ENCODE results near the gene GIMAP1. TPM values are rescaled to one million over a fixed set of nuclear protein-coding genes. Genes with fewer than 3 reads are reported as not detected.

The GIMAP1 gene
- total and polyA plus RNA-seq, 4 donors, result 0.95 to 11.6 (median 4.8) TPM

DNA sequence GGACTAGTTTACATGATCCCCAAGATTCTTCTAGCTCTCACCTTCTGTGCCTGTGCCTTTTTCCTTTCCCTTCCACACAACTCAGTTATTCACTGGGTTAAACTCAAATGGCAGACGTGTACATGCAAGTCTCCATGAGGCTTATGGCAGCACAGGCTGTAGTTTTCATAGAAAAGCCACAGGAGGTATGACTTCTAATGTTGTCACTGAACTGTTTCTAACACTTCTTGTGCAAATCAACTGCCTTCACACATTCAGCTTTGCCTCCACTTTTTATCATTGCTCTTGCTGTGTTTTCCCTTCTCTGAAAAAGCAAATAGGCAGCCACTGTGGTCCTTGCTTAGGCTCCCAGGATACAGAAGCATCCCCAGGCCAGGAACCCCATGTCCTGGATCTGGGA lies 15.5 kb downstream of the GIMAP1 start:
- no peaks in the 10 kb centered on the region for H3K27me3 ChIP-seq (ENCODE audit: control insufficient read depth in 1 of 2, insufficient read depth in 2 of 2, low read length in 1 of 2)
- no peak overlapping the region for H3K27ac ChIP-seq (ENCODE audit: low read depth in 1 of 2, low read length in 2 of 2)
- H3K4me3 ChIP-seq (ENCODE audit: low read length in 2 of 2), result no peak overlapping the region
- peaks cover 2% of the 10 kb centered on the region for H3K9me3 ChIP-seq (ENCODE audit: control insufficient read depth, low read length)
- no peaks in the 10 kb centered on the region for H3K4me1 ChIP-seq (ENCODE audit: control insufficient read depth in 1 of 2, insufficient read depth in 2 of 2, low read length in 2 of 2)
- DNase-seq, result no peak
- 27 to 38% methylated on average over 1 of the region's 1 CpG for WGBS, 2 donors
- no peaks in the 10 kb centered on the region for H3K36me3 ChIP-seq (ENCODE audit: control insufficient read depth in 1 of 2, insufficient read depth in 2 of 2, low read length in 1 of 2)
- intact Hi-C loops (cut with DNase I), result no loop called here
- ATAC-seq (ENCODE audit: low FRiP score), result no peak

DNA sequence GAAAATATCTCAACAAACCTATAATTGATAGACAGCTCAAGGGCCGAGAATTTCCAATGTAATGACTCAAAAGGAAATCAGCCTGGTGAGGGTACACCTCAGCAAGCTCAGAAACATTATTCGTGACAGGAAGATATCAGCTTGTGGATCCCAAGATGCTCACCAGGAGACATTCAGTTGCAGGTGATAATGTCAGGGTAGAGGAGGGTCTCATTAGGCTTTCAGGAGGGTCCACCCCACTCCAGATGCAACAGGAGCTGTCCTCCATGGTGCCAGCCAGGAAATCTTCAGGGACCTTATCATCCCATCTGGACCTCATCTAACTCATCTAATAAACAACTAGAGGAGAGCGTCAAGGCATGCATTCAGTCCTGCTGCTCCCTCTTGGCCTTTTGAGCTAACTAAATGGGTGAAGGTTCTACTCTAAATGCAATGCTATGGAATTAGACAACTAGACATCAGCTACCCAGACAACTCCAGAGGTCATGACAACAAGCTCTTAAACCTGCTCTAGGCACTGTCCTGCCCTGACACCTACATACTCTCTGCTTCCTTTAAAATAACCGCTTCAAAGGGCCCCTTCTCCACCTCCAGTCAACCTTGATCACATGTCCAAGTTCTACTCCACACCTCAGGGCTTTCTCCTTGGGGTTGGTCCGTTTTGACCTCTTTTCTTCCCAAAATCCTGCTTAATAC lies 16.5 kb downstream of the GIMAP1 start:
- Histone ChIP-seq H3K4me3 (ENCODE audit: low read length in 2 of 2) (no peak overlapping the region), H3K4me1 (ENCODE audit: control insufficient read depth in 1 of 2, insufficient read depth in 2 of 2, low read length in 2 of 2) (no peaks in the 10 kb centered on the region), H3K27me3 (ENCODE audit: control insufficient read depth in 1 of 2, insufficient read depth in 2 of 2, low read length in 1 of 2) (no peaks in the 10 kb centered on the region), H3K27ac (ENCODE audit: low read depth in 1 of 2, low read length in 2 of 2) (no peak overlapping the region), H3K9me3 (ENCODE audit: control insufficient read depth, low read length) (no peaks in the 10 kb centered on the region), H3K36me3 (ENCODE audit: control insufficient read depth in 1 of 2, insufficient read depth in 2 of 2, low read length in 1 of 2) (no peaks in the 10 kb centered on the region)
- no peak for ATAC-seq (ENCODE audit: low FRiP score)
- DNase-seq, result no peak
- WGBS, 2 donors, result 61 to 65% methylated on average over 5 of the region's 5 CpGs
- intact Hi-C loops (cut with DNase I), result no loop called here

DNA sequence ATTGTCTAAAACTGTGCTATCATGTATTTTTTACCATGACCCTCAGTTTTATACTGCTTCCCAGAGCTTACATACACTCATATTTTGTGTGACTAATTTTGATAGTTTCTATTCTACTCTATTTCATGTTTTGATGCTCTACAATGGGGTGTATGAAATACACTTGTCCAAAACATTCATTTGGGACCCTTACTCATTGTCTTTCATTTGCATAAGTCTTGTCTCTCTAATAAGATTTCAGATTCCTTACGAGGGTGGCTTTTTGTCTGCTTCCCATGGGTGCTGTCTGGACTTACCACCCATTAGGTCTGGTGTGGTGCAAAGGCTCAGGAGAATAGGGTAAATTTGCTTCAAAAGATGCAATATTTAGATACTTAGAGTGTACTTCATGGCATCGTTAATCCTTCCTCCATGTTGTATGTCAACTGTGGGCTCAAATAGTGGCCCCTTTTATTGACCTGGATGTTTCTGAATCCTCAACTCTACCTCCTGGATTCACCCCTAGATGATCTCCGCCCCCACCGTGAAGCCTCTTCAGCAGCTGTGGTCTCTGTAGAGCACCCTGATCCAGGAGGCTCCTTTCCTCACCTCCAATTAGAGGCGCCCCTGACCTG lies 17.2 kb downstream of the GIMAP1 start:
- H3K4me3 ChIP-seq (ENCODE audit: low read length in 2 of 2), result no peak overlapping the region
- no peaks in the 10 kb centered on the region for H3K36me3 ChIP-seq (ENCODE audit: control insufficient read depth in 1 of 2, insufficient read depth in 2 of 2, low read length in 1 of 2)
- ATAC-seq (ENCODE audit: low FRiP score), result no peak
- no peaks in the 10 kb centered on the region for H3K9me3 ChIP-seq (ENCODE audit: control insufficient read depth, low read length)
- intact Hi-C loops (cut with DNase I), result no loop called here
- no peak for DNase-seq
- H3K27me3 ChIP-seq (ENCODE audit: control insufficient read depth in 1 of 2, insufficient read depth in 2 of 2, low read length in 1 of 2), result no peaks in the 10 kb centered on the region
- WGBS, 2 donors, result 75 to 86% methylated on average over 5 of the region's 5 CpGs
- H3K27ac ChIP-seq (ENCODE audit: low read depth in 1 of 2, low read length in 2 of 2), result no peak overlapping the region
- no peaks in the 10 kb centered on the region for H3K4me1 ChIP-seq (ENCODE audit: control insufficient read depth in 1 of 2, insufficient read depth in 2 of 2, low read length in 2 of 2)

DNA sequence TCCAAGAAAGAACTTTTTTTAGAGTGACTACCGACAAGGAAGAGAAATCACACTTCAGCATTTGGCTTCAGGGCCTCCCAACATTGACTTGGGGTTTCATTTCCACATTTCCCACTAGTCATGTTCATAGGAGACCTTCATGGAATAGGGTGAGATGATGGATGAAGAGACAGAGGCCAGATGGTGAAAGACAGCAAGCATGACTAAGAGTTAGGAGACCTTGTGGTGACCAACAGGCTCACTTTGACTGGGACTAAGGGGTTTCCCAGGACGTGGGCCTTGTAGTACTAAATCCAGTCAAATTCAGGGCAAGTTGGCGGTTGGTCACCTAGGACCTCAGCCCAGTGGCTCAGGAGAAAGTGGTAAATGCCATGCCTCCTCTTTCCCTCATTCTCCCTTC lies 17.8 kb downstream of the GIMAP1 start:
- H3K4me1 ChIP-seq (ENCODE audit: control insufficient read depth in 1 of 2, insufficient read depth in 2 of 2, low read length in 2 of 2), result no peaks in the 10 kb centered on the region
- no peak for ATAC-seq (ENCODE audit: low FRiP score)
- intact Hi-C loops (cut with DNase I), result no loop called here
- H3K27me3 ChIP-seq (ENCODE audit: control insufficient read depth in 1 of 2, insufficient read depth in 2 of 2, low read length in 1 of 2), result no peaks in the 10 kb centered on the region
- DNase-seq, result no peak
- H3K36me3 ChIP-seq (ENCODE audit: control insufficient read depth in 1 of 2, insufficient read depth in 2 of 2, low read length in 1 of 2), result no peaks in the 10 kb centered on the region
- no peak overlapping the region for H3K27ac ChIP-seq (ENCODE audit: low read depth in 1 of 2, low read length in 2 of 2)
- no peak overlapping the region for H3K4me3 ChIP-seq (ENCODE audit: low read length in 2 of 2)
- WGBS, 2 donors, result 67 to 69% methylated on average over 3 of the region's 3 CpGs
- no peaks in the 10 kb centered on the region for H3K9me3 ChIP-seq (ENCODE audit: control insufficient read depth, low read length)

DNA sequence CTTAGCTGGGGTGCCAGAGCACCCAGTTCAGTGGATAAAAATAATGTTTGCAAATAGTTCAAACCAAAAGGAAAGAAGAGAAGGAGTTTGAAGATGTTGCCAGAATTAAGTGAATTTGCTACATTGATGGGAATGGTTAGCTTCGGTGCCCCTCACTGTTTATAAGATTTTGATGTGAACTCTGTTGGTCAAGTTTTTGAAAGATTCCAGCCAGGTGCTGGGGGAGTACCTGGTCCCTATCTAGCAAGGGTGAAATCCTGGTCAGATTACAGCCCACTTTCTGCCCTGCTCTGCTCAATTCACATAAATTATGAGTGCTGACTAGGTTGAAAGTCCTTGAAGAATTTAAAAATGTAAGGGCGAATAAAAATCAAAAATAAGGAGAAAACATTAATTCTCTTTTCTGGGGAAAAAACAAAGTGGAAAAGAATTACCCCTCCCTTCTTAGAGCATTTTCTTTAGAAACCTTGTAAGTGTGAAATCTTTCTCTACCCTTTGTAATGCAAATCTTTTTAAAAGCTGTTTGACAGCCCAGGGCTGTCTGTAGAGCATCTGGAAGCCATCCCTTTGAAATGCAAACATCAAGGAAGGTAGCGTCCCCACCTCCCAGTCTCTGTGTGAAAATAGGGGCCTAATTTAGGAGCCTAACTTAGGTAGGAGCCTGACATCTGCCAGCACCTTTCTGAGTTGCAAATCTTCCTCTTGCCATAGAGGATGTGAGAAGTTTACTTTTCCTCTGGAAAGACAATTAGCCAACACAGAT lies 19.4 kb downstream of the GIMAP1 start:
- Histone ChIP-seq H3K4me3 (ENCODE audit: low read length in 2 of 2) (no peak overlapping the region), H3K27ac (ENCODE audit: low read depth in 1 of 2, low read length in 2 of 2) (no peak overlapping the region), H3K36me3 (ENCODE audit: control insufficient read depth in 1 of 2, insufficient read depth in 2 of 2, low read length in 1 of 2) (no peaks in the 10 kb centered on the region), H3K9me3 (ENCODE audit: control insufficient read depth, low read length) (no peaks in the 10 kb centered on the region), H3K4me1 (ENCODE audit: control insufficient read depth in 1 of 2, insufficient read depth in 2 of 2, low read length in 2 of 2) (no peaks in the 10 kb centered on the region), H3K27me3 (ENCODE audit: control insufficient read depth in 1 of 2, insufficient read depth in 2 of 2, low read length in 1 of 2) (no peaks in the 10 kb centered on the region)
- no peak for ATAC-seq (ENCODE audit: low FRiP score)
- no peak for DNase-seq
- WGBS, 2 donors, result 15 to 29% methylated on average over 3 of the region's 3 CpGs
- intact Hi-C loops (cut with DNase I), result no loop called here

DNA sequence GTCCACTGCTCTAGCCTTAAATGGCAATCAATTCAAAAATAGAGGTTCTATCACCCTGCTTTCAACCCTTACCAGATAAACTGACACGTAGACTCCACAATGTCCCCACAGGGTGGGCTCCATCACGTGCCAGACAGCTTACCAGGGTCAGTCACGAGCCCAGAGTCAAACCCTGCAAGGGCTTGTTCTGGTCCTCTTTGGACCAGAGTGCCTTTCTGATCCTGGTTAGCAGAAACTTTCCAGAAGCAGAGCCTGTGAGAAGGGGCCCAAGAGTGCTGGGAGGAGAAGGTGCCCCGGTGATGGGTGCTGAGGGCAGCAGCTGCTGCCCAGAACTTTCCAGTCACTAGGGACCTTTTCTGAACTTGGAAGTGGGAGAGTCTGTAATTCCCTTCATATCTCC lies 20.5 kb downstream of the GIMAP1 start:
- Histone ChIP-seq H3K9me3 (ENCODE audit: control insufficient read depth, low read length) (no peaks in the 10 kb centered on the region), H3K27ac (ENCODE audit: low read depth in 1 of 2, low read length in 2 of 2) (no peak overlapping the region), H3K4me1 (ENCODE audit: control insufficient read depth in 1 of 2, insufficient read depth in 2 of 2, low read length in 2 of 2) (no peaks in the 10 kb centered on the region), H3K27me3 (ENCODE audit: control insufficient read depth in 1 of 2, insufficient read depth in 2 of 2, low read length in 1 of 2) (no peaks in the 10 kb centered on the region), H3K36me3 (ENCODE audit: control insufficient read depth in 1 of 2, insufficient read depth in 2 of 2, low read length in 1 of 2) (no peaks in the 10 kb centered on the region), H3K4me3 (ENCODE audit: low read length in 2 of 2) (no peak overlapping the region)
- DNase-seq, result no peak
- ATAC-seq (ENCODE audit: low FRiP score), result no peak
- intact Hi-C loops (cut with DNase I), result no loop called here
- WGBS, 2 donors, result 50 to 51% methylated on average over 4 of the region's 4 CpGs

DNA sequence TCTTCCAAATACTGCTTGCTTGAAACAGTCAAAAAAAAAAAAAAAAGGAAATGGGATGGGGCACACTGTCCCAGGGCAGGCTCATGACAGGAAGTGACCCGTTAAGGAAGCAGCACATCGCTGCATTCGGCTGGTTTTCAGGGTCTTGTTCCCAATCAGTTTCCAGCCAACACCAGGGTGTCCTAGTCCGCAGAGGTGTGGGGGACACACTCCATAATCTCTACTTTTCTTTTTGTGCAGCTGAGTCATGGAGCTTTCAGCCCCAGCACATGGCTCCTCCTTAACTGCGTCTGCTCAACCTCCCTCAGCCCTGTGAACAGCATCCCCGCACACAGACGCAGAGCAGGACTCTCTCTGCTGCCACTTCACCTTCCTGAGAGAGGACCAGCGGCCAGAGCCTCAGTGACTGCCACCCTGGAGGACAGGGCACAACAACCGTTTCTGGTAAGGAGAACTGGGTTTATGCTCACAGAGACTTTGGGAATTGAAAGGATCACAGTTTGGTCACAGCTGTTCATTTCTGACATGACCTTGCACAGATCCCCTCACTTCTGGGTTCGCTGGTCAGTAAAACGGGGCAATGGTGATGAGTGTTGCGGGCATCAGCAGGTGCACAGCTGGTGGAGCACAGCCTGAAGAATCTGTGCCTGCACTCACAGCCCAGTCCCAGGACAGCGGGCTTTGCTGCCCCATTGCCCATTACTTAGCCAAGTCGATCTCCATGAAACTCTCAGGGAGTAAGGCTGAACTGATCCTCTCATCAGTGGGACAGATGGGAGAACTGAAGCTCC lies 21.0 kb downstream of the GIMAP1 start, which contains the start of gene GIMAP5:
TSS of gene GIMAP5 (plus strand) at position 154 of the 791 bp plus-strand sequence. CDS start 3,467 bp downstream, outside the sequence.
- ATAC-seq (ENCODE audit: low FRiP score) (peak; percentile 68), DNase-seq (no peak)
- Histone ChIP-seq H3K4me3 (ENCODE audit: low read length in 2 of 2) (no peak within 1 kb of the TSS), H3K27ac (ENCODE audit: low read depth in 1 of 2, low read length in 2 of 2) (no peak within 1 kb of the TSS), H3K4me1 (ENCODE audit: control insufficient read depth in 1 of 2, insufficient read depth in 2 of 2, low read length in 2 of 2) (no peaks in the 10 kb centered on the region), H3K9me3 (ENCODE audit: control insufficient read depth, low read length) (no peaks in the 10 kb centered on the region), H3K36me3 (ENCODE audit: control insufficient read depth in 1 of 2, insufficient read depth in 2 of 2, low read length in 1 of 2) (no peaks in the 10 kb centered on the region), H3K27me3 (ENCODE audit: control insufficient read depth in 1 of 2, insufficient read depth in 2 of 2, low read length in 1 of 2) (no peaks in the 10 kb centered on the region)
- intact Hi-C loops (cut with DNase I), result no loop called here
- 42 to 45% methylated on average over 14 of the region's 14 CpGs for WGBS, 2 donors

DNA sequence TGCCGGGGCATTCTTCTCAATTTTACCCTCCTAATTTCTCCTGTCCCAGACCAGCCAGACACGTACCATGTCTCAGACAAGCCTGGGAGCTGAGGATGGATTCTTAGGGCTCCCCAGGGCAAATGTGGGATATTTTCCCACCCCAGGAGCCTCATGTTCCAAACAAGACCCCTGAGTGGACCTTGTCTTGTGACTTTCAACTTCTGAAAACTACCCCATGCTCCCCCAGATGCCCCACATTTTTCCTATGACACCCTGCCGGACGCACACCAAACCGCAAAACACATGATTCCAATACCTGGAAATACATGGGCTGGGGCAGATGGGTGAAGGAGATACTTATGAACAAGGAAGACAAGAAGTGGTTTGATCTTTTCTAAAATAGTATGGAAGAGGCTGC lies 21.7 kb downstream of the GIMAP1 start:
- 62 to 74% methylated on average over 5 of the region's 5 CpGs for WGBS, 2 donors
- intact Hi-C loops (cut with DNase I), result no loop called here
- no peak for DNase-seq
- H3K4me3 ChIP-seq (ENCODE audit: low read length in 2 of 2), result no peak overlapping the region
- no peak for ATAC-seq (ENCODE audit: low FRiP score)
- H3K9me3 ChIP-seq (ENCODE audit: control insufficient read depth, low read length), result no peaks in the 10 kb centered on the region
- no peak overlapping the region for H3K27ac ChIP-seq (ENCODE audit: low read depth in 1 of 2, low read length in 2 of 2)
- no peaks in the 10 kb centered on the region for H3K27me3 ChIP-seq (ENCODE audit: control insufficient read depth in 1 of 2, insufficient read depth in 2 of 2, low read length in 1 of 2)
- H3K4me1 ChIP-seq (ENCODE audit: control insufficient read depth in 1 of 2, insufficient read depth in 2 of 2, low read length in 2 of 2), result no peaks in the 10 kb centered on the region
- H3K36me3 ChIP-seq (ENCODE audit: control insufficient read depth in 1 of 2, insufficient read depth in 2 of 2, low read length in 1 of 2), result no peaks in the 10 kb centered on the region

Measured in aorta (tissue), 5 donors.